GM18507 (cell line): ENCODE data around the gene CEACAM18.
"Not testable (repeated sequence)": the region's sequence is repeated elsewhere in the genome, so short reads cannot be mapped to it uniquely, and the experiment has no call there.

Experiments
- DNase-seq: peaks from one replicate; pipeline ENCODE4 v3.0.0; 2011; ENCODE audit warnings: low read depth; ENCODE audit not compliant: insufficient read length; ENCODE audit errors: extremely low spot score
- FAIRE-seq: peaks from 2 replicates; lab custom pipeline; 2011; peaks lifted over from hg19 to GRCh38; lab: Jason Lieb, UNC

The CEACAM18 gene

DNA sequence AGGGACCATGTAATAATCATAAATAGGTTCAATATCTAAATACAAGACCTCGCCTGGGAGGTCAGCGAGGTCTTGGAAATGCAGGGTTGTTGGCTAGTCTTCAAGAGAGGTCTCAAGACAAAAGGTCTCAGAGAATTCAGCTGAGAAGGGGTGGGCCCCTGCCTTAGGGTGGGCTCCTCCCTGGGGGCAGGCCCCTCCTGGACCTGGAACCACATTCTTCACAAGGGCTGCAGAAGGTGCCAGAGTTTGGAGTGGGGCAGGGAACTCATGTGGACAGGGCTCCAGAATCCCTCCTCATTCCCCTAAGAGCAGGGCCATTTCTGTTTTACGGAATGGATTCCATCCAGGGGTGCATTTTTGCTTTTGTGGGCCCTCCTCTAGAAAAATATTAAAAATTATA, 10.2 kb downstream of the CEACAM18 start:
- DNase-seq (no peak), FAIRE-seq (no peak)

DNA sequence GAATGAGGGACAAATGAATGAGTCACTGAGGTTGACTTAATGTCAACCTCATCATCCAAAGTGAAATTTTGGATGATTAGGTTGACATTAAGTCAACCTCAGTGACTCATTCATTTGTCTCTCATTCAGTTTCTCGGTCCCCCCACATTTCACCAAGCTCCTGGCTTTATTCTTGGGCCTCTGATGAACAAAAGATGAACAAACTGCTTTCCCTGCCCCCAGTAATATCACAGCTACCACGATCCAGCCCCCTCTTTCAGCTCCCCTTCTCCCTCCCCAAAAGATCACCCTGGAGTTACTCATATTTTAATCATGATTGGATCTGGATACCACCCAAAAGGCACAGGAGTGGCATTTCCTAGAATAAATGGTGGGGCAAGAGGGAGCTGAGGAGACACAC, 10.8 kb downstream of the CEACAM18 start:
- DNase-seq (no peak), FAIRE-seq (no peak)

DNA sequence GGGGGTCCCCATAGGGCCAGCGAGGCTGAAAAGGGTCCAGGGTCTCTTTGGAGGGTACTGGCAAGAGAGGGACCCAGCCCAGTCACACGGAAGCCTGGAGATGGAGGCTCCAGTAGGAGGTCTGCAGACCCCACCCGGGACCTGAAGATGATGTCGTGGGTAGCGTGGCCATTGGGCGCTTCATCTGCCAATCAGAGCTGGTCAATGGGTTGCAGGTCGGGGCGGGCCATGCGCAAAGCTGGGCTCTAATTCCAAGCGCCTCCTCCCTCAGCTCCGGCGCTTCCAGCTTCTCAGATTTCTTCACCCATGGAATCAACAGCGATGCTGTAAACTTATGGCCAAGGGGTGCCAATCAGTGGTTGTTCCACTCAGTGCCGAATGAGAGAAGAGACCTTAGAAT, 12.3 kb downstream of the CEACAM18 start:
- DNase-seq, result no peak
- no peak for FAIRE-seq

DNA sequence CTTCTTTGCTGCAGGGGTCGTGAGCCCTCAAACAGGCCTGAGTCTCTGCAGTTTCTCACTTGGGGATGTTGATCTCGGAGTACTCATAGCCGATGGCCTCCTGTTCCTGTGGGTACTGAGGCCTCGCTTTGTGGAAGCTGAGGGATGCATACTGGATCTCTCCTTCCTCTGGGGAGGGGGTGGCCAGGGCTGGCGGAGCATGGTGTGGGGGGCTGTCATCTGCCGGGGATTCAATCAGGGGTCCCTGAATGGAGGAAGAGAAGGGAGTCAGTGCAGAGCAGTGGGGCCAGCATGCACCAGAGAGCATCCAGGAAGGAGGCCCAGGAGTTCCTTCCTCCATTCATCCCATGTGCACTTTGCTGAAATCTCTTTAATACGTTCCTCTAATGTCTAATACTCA, 13.2 kb downstream of the CEACAM18 start:
- no peak for DNase-seq
- FAIRE-seq, result no peak

DNA sequence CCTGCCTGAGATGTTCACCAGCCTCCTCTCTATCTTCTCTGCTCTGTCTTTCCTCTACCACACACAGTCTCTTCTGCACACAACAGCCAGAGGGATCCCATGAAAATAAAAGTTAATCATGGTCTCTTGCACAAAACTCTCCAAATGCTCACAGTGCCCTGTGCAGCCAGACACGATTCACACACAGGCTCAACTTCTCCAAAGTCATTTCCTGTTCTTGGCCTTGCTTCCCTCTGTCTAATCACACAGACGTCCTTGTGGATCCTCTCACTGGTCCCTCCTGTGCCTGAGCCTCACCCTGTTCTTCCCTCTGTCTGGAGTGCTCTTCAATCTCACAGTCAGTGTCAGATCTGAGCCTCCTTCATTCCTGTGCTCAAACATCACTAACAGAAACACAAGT, 15.4 kb downstream of the CEACAM18 start:
- no peak for DNase-seq
- FAIRE-seq, result no peak

DNA sequence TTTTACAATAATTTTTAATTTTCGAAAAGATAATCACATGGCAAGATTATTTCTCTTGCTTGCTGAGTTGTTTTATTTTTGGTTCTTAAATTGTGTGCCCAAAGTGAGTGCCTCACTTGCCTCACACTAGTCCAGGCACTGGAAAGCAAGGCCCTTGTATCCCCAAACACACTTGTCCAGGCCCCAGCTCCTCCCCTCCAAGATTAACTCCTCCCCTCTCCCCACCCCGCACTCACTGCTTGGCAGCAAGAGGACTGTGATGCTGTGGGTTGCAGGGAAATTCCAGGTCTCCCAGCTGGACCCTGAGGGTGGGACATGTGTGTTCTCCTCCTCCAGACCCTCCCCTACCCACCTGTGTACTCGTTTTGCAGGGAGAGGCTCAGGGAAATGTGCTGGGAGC, 19.3 kb downstream of the CEACAM18 start:
- no peak for DNase-seq
- no peak for FAIRE-seq

DNA sequence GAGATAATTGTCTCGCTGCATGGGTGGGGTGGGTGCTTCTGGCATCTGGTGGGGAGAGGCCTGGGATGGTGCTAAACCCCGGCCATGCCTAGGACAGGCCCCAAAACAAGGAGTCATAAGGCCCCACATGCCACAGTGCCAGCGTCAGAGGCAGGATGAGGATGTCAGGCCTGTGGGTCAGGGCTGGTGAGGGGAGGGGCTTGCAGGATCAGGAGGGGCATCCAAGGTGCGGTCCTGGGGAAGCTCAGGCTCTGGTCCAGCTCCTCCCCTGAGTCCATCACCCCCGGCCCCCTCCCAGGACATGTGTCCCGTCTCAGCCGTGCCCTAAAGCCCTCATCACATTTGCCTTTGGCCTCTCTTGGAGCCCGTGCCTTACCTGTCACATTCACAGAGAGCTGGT, 22.6 kb downstream of the CEACAM18 start:
- not testable (repeated sequence) for FAIRE-seq

DNA sequence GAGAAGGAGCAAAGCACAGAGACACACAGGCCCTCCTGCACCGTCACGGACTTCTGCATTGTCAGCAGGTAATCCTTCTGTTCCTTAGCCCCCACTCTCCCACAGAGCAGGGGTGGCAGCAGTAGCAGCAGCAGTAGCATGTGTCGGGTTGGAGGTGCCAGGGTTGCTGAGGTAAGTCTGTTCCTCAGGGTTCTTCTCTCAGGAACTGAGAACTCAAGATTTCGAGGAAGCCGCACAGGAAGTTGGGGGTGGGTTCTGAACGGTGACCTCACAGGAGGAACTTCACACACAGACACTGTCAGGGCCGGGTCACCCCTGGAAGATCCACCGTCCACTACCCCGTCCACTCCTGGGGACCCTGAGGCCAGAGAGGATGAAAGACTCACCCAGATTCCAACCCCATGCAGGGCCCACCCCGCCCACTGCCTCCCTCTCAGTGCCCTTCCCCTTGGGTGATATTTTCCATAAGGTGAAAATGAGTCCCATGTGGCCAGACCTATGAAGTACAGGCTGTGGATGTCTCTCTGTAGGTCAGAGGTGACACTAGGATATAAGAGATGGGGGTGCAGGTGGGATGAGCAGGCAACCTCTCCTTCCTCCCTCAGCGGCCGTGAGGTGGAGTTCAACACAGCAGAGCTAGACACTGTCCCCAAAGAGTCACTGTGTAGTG, 23.4 kb downstream of the CEACAM18 start, which contains the start of gene SIGLEC12:
TSS of gene SIGLEC12 (minus strand) at position 207 of the 670 bp plus-strand sequence. CDS start at position 140, 67 bp downstream.
- FAIRE-seq, result no peak

More for the DNA sequence above, 22.6 kb downstream of the CEACAM18 start:
- DNase-seq, result not testable (repeated sequence)

DNA sequence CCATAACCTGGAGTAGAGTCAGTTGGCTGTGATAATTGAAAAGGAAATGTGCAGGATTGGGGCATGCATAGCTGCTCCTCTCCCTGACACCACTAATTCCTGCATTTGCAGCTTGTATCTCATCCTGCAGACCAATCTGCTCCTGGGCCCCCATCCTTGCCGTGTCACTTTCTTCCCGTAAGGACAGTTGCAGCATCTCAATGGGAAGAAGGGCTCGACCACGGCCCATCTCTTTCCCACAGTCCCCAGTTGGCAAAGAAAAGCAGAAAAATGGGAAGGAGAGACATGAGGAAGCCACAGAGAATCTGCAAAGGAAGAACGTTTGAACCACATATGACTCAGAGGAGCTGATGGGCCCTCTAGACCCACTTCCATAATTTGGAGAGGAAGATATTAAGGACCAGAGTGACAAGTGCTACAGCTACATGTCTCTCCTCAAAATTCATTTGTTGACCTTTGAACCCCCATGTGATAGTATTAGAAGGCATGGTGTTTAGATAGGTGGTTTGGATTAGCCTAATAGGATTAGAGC, 25.0 kb downstream of the CEACAM18 start:
- DNase-seq (no peak), FAIRE-seq (no peak)

More for the DNA sequence above, 23.4 kb downstream of the CEACAM18 start, which contains the start of gene SIGLEC12:
- DNase-seq, result no peak

DNA sequence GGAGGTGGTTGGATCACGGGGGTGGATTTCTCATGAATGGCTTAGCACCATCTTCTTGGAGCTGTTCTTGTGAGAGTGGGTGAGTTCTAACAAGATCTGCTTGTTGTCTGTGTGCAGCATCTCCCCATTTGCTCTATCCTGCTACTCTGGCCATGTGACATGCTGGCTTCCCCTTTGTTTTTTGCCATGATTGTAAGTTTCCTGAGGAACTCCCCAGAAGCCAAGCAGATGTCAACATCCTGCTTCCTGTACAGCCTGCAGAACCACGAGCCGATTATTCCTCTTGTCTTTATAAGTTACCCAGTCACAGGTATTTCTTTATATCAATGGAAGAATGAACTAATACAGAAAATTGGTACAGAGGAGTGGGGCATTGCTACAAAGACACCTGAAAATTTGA, 25.6 kb downstream of the CEACAM18 start:
- no peak for FAIRE-seq
- no peak for DNase-seq

DNA sequence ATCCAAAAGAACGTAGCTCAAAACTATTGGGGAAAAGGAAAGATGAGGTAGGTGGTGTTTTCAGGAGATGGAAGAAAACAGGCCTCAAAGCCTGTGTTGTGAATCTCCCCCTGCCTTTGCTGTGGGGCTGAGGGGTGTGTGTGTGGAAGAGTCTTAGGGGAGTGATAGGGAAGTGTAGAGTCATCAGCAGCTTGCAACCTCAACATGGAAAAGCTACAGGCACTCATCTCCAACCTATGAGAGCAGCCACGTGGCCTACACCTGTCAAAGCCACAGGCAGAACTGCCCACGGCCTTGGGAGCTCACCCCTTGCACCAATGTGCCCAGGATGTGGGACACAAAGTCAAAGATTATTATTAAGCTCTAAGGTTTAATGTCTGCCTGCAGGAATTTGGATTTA, 27.6 kb downstream of the CEACAM18 start:
- FAIRE-seq, result no peak

DNA sequence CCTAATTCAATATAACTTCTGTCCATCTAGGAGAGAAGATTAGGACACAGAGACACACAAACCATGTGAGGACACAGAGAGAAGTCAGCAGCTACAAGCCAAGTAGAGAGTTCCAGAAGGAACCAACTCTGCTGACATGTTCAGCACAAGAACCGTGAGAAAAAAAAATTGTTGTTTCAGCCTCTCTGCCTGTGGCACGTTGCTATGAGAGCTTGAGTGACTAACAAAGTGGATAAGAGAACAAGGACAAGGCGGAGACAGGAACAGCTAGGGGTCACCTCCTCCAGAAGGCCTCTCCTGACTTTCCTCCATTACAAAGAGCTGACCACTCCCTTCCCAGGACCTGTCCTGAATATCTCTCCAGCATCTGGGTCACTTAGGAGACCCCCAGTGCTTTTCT, 28.9 kb downstream of the CEACAM18 start:
- FAIRE-seq (no peak), DNase-seq (no peak)

More for the DNA sequence above, 27.6 kb downstream of the CEACAM18 start:
- no peak for DNase-seq

DNA sequence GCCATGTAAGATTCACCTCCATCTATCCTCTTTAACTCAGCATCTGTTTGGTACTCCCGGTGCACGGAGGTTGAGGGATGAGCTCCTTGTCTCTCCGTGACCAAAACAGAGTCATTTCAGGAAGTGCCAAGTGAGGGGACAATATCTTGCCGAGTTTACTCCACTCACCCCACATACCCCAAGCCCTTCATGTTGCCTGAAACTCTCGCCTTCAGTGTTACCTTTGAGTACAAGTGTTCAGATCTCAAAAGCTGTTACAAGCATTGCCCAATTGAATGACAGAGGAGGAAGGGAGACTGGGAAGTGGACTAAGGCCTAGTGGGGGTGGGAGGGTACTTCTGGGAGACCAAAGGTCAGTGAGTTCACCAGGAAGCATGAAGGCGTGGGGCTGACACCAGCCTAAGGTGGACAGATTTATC, 29.3 kb downstream of the CEACAM18 start:
- no peak for DNase-seq
- FAIRE-seq, result no peak

DNA sequence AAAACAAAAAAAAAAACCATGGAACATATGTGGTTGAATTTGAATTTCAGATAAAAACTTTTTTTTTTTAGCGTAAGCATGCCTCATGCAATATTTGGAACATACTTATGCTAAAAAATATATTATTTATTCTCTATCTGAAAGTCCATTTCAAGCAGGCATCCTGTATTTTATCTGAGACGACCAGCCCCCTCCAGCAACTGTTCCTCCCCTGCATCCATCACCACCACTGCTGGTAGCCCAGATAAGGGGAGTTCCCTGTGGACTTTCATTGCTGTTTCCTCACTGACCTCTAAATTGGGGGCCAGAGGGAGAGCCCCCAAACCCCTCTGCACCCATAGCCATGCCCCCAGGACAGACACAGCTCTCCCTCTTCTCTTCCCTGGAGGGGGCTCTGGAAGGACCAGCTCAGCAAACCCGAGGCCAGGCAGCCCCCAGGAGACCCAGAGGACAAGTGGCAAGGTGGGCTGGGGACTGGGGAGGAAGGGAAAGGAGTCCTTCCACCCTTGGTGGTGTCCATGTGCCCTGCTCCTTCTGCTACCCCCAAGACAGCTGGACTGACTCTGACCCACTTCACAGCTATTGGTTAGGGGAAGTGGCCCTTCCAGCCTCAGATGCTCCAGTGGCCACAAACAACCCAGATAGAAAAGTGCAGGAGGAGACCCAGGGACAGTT, 29.9 kb downstream of the CEACAM18 start:
- FAIRE-seq, result no peak
- DNase-seq, result no peak

DNA sequence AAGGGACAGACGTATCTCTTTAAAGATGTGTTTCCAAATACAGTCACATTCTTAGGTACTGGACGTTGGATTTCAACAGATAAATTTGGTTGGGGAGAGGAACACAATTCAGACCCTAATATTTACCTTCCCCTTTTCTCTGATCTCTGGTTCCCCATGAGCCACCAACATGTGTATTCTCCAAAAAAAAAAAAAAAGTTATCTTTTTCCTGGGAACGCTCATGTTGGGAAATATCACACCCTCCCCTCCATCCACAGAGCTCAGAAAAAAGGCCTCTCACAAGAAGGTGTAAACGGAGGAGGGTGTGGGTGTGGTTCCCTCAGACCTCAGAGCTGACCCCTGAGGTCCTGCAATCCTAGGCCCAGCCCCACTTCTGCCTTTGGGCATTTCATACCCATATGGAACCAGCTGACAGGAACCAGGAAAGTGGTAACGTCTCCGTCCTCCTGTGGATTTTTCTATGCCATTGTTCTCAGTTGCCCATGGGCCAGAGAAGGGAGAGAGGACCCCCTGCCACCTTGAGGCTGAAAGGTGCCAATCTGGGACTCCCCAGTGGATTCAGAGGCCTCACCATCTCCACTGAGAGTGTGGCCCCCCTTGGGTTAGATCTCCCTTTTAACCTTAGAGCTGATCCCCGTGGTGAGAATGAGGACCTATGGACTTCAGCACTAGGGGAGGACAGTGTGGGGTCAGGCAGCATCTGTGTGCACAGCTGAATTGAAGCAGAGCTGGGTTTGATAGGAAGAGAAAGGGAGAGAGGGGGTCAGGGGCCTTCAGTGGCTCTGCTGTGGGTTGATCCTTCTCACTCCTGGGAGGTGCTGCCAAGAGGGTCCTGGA, 31.7 kb downstream of the CEACAM18 start:
- FAIRE-seq, result no peak
- no peak for DNase-seq

DNA sequence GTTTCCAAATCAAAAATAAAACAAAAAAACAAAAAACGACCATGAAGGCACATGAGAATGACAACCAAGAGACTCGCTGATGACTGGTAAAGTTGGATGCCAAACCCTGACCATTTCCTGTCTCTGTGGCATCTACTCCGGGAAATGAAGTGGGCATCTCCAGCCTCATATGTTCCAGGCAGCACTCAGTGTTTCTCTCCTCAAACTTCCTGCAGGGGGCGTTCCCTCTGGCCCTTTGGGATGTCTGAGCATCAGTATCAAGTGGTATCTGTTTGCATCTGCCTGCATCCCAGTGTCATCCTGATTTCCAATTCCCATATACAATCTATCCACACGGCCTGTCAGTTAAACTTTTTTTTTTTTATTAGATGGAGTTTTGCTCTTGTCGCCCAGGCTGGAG, 33.0 kb downstream of the CEACAM18 start:
- DNase-seq (no peak), FAIRE-seq (no peak)

DNA sequence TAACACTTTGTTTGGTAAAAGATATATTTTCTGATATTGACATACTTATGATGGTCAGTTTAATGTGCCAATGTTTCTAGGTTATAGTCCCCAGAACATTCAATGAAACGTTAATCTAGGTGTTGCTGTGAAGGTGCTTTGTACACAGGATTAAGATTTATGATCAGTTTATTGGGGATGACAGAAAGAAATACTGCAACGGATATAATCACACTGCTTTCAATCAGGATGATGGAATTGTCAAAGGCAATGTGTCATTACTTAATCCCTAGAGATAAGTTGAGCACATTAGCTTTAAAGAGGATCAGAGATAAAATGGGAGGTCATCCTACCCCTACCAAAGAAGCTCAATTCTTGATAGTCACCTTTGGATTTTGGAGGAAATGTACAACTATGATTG, 35.6 kb downstream of the CEACAM18 start:
- no peak for DNase-seq
- no peak for FAIRE-seq

DNA sequence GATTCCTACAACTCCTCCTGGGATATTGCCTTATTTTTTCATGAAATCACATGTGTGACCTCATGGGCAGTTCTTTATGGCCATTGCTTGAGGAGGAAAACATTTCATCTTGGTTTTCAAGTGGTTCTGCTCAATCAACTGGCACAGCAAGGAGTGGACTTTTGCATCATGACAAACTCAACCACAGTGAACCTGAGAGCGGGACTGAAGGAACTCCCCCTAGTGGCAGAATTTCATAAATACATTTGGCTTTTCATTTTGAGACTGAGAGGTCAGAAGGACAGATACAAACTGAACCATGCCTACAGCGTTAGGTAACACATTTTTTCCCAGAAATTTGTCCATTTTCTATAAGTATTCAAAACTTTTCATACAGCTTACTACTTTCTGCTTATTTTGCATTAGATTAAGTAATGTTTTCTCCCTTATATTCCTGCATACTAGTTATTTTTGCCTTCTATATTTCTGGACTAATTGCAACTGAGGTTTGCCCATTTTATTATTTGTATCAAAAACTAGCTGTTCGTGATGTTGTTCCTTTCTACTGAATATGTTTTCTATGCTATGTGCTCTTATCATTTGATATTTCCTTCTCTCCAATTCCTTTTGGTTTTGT, 36.6 kb downstream of the CEACAM18 start:
- DNase-seq (no peak), FAIRE-seq (peak; percentile 86)

DNA sequence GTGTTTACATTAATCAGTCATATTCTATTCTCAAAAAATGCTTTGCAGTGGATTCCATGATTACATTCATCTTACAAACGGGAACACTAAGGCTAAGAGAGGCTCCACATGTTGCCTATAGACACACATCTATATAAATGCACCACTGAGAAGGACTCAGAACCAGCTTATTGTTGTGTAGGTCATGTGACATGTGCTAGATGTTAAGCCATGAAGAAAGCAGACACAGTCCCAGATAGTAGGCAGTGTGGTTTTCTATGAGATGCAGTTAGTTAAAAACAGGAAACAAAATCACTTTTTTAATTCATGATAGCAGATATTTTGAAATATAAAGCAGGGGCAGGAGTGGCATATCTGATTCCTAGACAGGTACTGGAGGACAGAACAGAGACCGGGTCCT, 42.4 kb downstream of the CEACAM18 start:
- DNase-seq, result no peak
- no peak for FAIRE-seq

DNA sequence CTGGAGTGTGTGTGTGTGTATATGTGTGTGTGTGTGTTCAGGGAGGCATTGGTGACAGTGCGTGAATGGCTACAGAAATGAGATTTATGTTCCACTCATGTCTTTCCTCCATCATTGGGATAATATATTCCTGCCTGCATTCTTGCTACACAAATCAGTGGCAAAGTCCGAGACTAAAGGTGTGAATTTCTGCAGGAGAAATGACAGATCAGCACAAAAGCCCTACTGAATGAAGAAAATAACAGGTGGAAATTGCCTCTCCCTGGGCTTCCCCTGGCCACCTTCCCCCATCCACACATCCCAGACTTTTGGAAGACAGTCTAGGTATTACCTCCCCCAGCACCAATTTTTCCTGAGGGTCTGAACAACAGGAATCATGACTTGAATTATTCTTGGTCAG, 43.0 kb downstream of the CEACAM18 start:
- no peak for DNase-seq
- FAIRE-seq, result no peak
